Tibial nerve (tissue), 3 donors: ENCODE results near the gene ZDHHC8.

Experiments
- CTCF ChIP-seq, 5 experiments: fragments of 200-600 bp in 3 of 5; fragments of 450-650 bp in 2 of 5; sonication (generic) in 3 of 5; IDR thresholded peaks; one replicate each; pipeline ENCODE4 v1.5.1; 2016 to 2019; ENCODE audit warnings: antibody characterized with exemption in 5 of 5, mild to moderate bottlenecking in 3 of 5, moderate library complexity in 2 of 5
- POLR2A ChIP-seq, 2 donors: fragments of 450-650 bp; IDR thresholded peaks; one replicate each; pipeline ENCODE4 v1.6.1; 2017; ENCODE audit warnings: antibody characterized with exemption in 2 of 2, mild to moderate bottlenecking in 2 of 2, moderate library complexity in 2 of 2

- TF ChIP-seq CTCF (IDR thresholded peaks at IDR 0.05) = no peak
- no peak for TF ChIP-seq POLR2A (IDR thresholded peaks at IDR 0.05)
Measured at GRCh38 chr22:20183101-20183500, 51.5 kb downstream of the ZDHHC8 start.
